K562 (cell line): ENCODE results near the gene KRTAP5-7. TPM values are rescaled to one million over a fixed set of nuclear protein-coding genes. Genes with fewer than 3 reads are reported as not detected.

ENCODE experiments used
- ATAC-seq: fragments of 200-7000 bp; cut with Tn5 transposase; 3 replicates; pipeline ENCODE4 v1.9.1; 2020; ENCODE audit warnings: moderate library complexity
- BruUV-seq: library from RNA; stranded (reverse); fragments of 400-500 nt; replicated peaks from 2 replicates; lab custom pipeline; 2021; lab: Mats Ljungman, UMichigan
- CTCF ChIA-PET: fragments of 300-600 bp; formaldehyde crosslinking; extraction: SDS; loops from one replicate; lab custom pipeline; 2021; ENCODE audit warnings: low intra/inter-chr PET ratio; lab: Yijun Ruan, JAX
- POLR2A ChIA-PET: fragments of 300-600, 350-650 bp; sonication (Branson Sonifier 250); formaldehyde crosslinking; extraction: SDS; loops from one replicate; lab custom pipeline; 2021; ENCODE audit warnings: antibody characterized with exemption, inconsistent platforms; lab: Yijun Ruan, JAX
- DNase-seq, 4 experiments: peaks; one replicate each; pipeline versions ENCODE4 v3.0.0 to v3.0.0-alpha.2; 2011 to 2018; ENCODE audit warnings: low spot score in 3 of 4, mixed read lengths in 3 of 4; ENCODE audit errors: extremely low read depth in 1 of 4
- FAIRE-seq: peaks from 2 replicates; lab custom pipeline; 2011; peaks lifted over from hg19 to GRCh38; lab: Jason Lieb, UNC
- H2AFZ ChIP-seq: 2 replicates; pipeline ENCODE4 v1.6.0; 2011; ENCODE audit warnings: low read depth, low read length, control low read depth, inconsistent platforms
- H3K27ac ChIP-seq: fragments of 200-600 bp; 3 replicates; pipeline ENCODE4 v1.8.0; 2011; ENCODE audit warnings: low read depth, mild to moderate bottlenecking, control low read depth, inconsistent platforms, low read length, moderate library complexity, mixed read lengths; ENCODE audit errors: extremely low read depth
- H3K27me3 ChIP-seq, 2 experiments: fragments of 300-600 bp in 1 of 2; 2 replicates in 1 of 2; 3 replicates in 1 of 2; pipeline versions ENCODE4 v1.6.0 to v1.8.0; 2011; ENCODE audit warnings: inconsistent platforms in 2 of 2, low read length in 2 of 2, mild to moderate bottlenecking in 1 of 2, mixed read lengths in 1 of 2, moderate library complexity in 1 of 2; ENCODE audit not compliant: control insufficient read depth in 2 of 2, insufficient read depth in 2 of 2
- H3K36me3 ChIP-seq: fragments of 300-600 bp; 3 replicates; pipeline ENCODE4 v1.8.0; 2011; ENCODE audit warnings: mild to moderate bottlenecking, low read length, inconsistent platforms; ENCODE audit not compliant: control insufficient read depth, insufficient read depth
- H3K4me1 ChIP-seq, 2 experiments: fragments of 200-600 bp in 1 of 2; replicated peaks in 1 of 2; 2 replicates in 1 of 2; 3 replicates in 1 of 2; pipeline versions ENCODE4 v1.5.1 to v1.8.0; 2011; ENCODE audit warnings: inconsistent platforms in 2 of 2, low read length in 2 of 2, mild to moderate bottlenecking in 1 of 2, mixed read lengths in 1 of 2, moderate library complexity in 1 of 2; ENCODE audit not compliant: control insufficient read depth in 2 of 2, insufficient read depth in 2 of 2
- H3K4me2 ChIP-seq: 2 replicates; pipeline ENCODE4 v1.6.1; 2011; ENCODE audit warnings: low read length, control low read depth, inconsistent platforms, mixed read lengths; ENCODE audit not compliant: insufficient read depth
- H3K4me3 ChIP-seq: fragments of 200-600 bp; sonication (generic), shearing (Covaris generic); 2 replicates; pipeline ENCODE4 v1.5.1; 2016; ENCODE audit warnings: control low read depth, inconsistent platforms
- H3K79me2 ChIP-seq: fragments of 200-600 bp; 3 replicates; pipeline ENCODE4 v1.8.0; 2011; ENCODE audit warnings: low read length, inconsistent platforms; ENCODE audit not compliant: control insufficient read depth, insufficient read depth
- H3K9ac ChIP-seq, 2 experiments: 2 replicates each; pipeline versions ENCODE4 v1.6.0 to v1.6.1; 2011; ENCODE audit warnings: low read depth in 2 of 2, low read length in 2 of 2, control low read depth in 1 of 2, inconsistent platforms in 1 of 2, mild to moderate bottlenecking in 1 of 2, mixed read lengths in 1 of 2; ENCODE audit not compliant: insufficient read depth in 1 of 2
- H3K9me1 ChIP-seq: one replicate; pipeline ENCODE4 v1.6.0; 2011; ENCODE audit warnings: inconsistent platforms, mild to moderate bottlenecking, low read length, moderate library complexity; ENCODE audit not compliant: control insufficient read depth, insufficient read depth
- H3K9me3 ChIP-seq: replicated peaks from 2 replicates; pipeline ENCODE4 v1.5.1; 2011; ENCODE audit warnings: low read depth, low read length, inconsistent platforms; ENCODE audit not compliant: control insufficient read depth, insufficient read depth
- H4K20me1 ChIP-seq: replicated peaks from 2 replicates; pipeline ENCODE4 v1.6.1; 2011; ENCODE audit warnings: low read length, inconsistent platforms, mixed read lengths; ENCODE audit not compliant: control insufficient read depth, insufficient read depth
- HNRNPH1 ChIP-seq: fragments of 200-400 bp; formaldehyde crosslinking; optimal IDR thresholded peaks from 2 replicates; pipeline ENCODE3; 2017; ENCODE audit warnings: low read depth, mild to moderate bottlenecking, low read length, moderate library complexity
- MAFK ChIP-seq: IDR thresholded peaks from 2 replicates; pipeline ENCODE4 v1.6.1; 2011; ENCODE audit warnings: low read length, improper control_type of control experiment
- MXI1 ChIP-seq: IDR thresholded peaks from 2 replicates; pipeline ENCODE4 v1.6.1; 2011; ENCODE audit warnings: low read depth, mild to moderate bottlenecking, improper control_type of control experiment, low read length
- RNF2 ChIP-seq: sonication (generic); IDR thresholded peaks from 2 replicates; pipeline ENCODE4 v1.6.1; 2016
- ZBTB8A ChIP-seq: fragments of 450-650 bp; IDR thresholded peaks from 2 replicates; pipeline ENCODE4 v1.6.1; 2018; ENCODE audit warnings: mild to moderate bottlenecking, moderate library complexity; ENCODE audit not compliant: partially characterized antibody
- ZNF133 ChIP-seq: fragments of 250-450 bp; sonication (Bioruptor Pico); IDR thresholded peaks from 2 replicates; pipeline ENCODE4 v1.4.0; 2020; ENCODE audit warnings: mild to moderate bottlenecking
- WGBS: fragments of 100-300 bp; shearing (Covaris generic); methylation state at CpG from one replicate; pipeline ENCODE4 v1.1.6; 2016; ENCODE audit warnings: low coverage, mixed read lengths; ENCODE audit not compliant: insufficient coverage; ENCODE audit errors: missing lambda C conversion rate; 5-methylcytosine and 5-hydroxymethylcytosine counted together
- in situ Hi-C: fragments of 300-500 bp; cut with MboI; formaldehyde crosslinking; loops from 4 replicates; pipeline ENCODE4 v1.15.0; 2018; ENCODE audit warnings: inconsistent platforms, mixed read lengths
- intact Hi-C: fragments of 100-400 bp; cut with micrococcal nuclease; formaldehyde crosslinking; loops from 2 replicates; pipeline ENCODE4 v1.14.2; 2022
- polyA plus RNA-seq, 8 experiments: library from polyadenylated mRNA; depleted of rRNA in 4 of 8; stranded (reverse) in 5 of 8; unstranded in 3 of 8; fragments of >200 nt; fragmentation: Nextera tagmentation in 2 of 8; fragmentation: Illumina TruSeq in 1 of 8; extraction: Ambion mirVana in 2 of 8; extraction: Trizol in 1 of 8; gene quantifications; 2 replicates each; pipeline versions ENCODE4 v1.2.1 to v1.2.3, GENCODE V29; 2011 to 2014; ENCODE audit warnings: inconsistent platforms in 1 of 8, missing spikeins in 1 of 8
- total RNA-seq, 7 experiments: library from RNA; depleted of rRNA in 6 of 7; stranded (reverse); fragments of >200 nt in 6 of 7; fragmentation: Illumina TruSeq in 2 of 7; extraction: Trizol in 2 of 7; gene quantifications; 2 replicates each; pipeline versions ENCODE4 v1.2.1 to v1.2.3, GENCODE V29; 2011 to 2021; ENCODE audit warnings: low replicate concordance in 1 of 7
- TF ChIP-seq, protein P1 (sequence below): sonication (generic); formaldehyde crosslinking; IDR thresholded peaks from 2 replicates; pipeline ENCODE4 v1.5.0; 2020; ENCODE audit warnings: missing genetic modification reagents

KRTAP5-7 gene
- total and polyA plus RNA-seq, 9 of the 15 experiments (the other 6 are each of a cell fraction or from before 2014, with no cell fraction given): not detected

DNA sequence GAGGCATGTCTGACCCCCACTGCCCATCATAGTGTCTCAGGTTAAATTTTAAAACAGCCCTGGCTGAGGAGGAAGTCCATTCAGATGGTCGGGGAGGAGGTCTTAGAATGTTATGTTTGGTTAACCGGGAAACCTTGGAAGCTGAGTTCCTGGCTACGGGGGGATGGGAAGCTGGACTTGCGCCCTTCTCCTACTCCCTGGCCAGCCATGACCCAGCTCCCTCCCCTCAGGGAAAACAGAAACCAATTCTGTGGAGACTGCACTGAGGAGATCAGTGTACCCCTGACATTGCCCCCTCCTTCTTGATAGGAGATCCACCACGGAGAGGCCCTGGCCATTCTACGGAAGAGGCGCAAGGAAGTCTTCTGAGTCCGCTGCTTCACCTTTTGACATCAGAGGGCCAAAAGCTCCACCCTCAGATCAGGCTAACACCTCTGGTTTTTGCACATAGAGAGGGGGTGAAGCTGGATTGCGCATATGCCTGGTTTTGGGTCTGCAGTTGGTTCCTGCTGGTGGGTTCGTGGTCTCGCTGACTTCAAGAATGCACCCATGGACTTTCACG, 18.4 kb downstream of the KRTAP5-7 start (continued):
- TF ChIP-seq, protein P1, sequence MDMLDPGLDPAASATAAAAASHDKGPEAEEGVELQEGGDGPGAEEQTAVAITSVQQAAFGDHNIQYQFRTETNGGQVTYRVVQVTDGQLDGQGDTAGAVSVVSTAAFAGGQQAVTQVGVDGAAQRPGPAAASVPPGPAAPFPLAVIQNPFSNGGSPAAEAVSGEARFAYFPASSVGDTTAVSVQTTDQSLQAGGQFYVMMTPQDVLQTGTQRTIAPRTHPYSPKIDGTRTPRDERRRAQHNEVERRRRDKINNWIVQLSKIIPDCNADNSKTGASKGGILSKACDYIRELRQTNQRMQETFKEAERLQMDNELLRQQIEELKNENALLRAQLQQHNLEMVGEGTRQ (CRISPR knock-in tag): no peak
- TF ChIP-seq ZBTB8A: no peak
- TF ChIP-seq RNF2: no peak
- no peak for TF ChIP-seq MXI1
- TF ChIP-seq, all 486 proteins: peak for 0

DNA sequence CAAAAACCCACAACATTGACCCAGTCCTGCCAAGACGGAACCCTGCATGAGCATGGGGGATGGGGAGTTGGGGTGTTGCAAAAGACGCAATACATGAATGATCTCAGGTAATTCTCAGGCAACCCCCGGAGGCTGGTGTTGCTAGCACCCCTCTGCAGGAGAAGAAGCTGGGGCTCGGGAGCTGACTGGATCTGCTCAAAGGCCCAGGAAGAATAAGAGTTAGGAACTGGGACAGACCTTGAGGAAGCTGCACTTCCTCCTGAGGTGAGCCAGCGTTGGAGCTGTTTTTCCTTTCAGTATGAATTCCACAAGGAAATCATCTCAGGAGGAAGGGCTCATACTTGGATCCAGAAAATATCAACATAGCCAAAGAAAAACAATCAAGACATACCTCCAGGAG, 21.1 kb downstream of the KRTAP5-7 start, which contains the start of gene KRTAP5-9:
TSS of gene KRTAP5-9 (plus strand) at position 301 of the 400 bp plus-strand sequence. CDS start 238 bp downstream, outside the sequence.
- in situ Hi-C loops (no loop called here), intact Hi-C loops (no loop called here)
- H3K9ac ChIP-seq: no peak within 1 kb of the TSS
- no TSS peak for BruUV-seq
- FAIRE-seq (no peak), DNase-seq (no peak), ATAC-seq (no peak)
- H3K79me2 ChIP-seq: no peaks in the 10 kb centered on the region
- ChIA-PET CTCF (no interaction called here), POLR2A (no interaction called here)
- TF ChIP-seq ZNF133 (CRISPR knock-in tag) (no peak), MAFK (no peak), HNRNPH1 (no peak)
- no peaks in the 10 kb centered on the region for H4K20me1 ChIP-seq
- no peaks in the 10 kb centered on the region for H3K36me3 ChIP-seq
- 0% methylated on average over 5 of the region's 5 CpGs for WGBS
- peaks cover 27 to 60% of the 10 kb centered on the region in 2 experiments for H3K27me3 ChIP-seq
- no peak within 1 kb of the TSS for H3K4me3 ChIP-seq
- H3K9me3 ChIP-seq: no peaks in the 10 kb centered on the region
- no peak within 1 kb of the TSS for H3K27ac ChIP-seq
- H3K4me2 ChIP-seq: no peak within 1 kb of the TSS
- H3K9me1 ChIP-seq: no peaks in the 10 kb centered on the region
- no peak within 1 kb of the TSS for H2AFZ ChIP-seq
- H3K4me1 ChIP-seq: peaks cover 0 to 4% of the 10 kb centered on the region in 2 experiments; a peak in 1 of 5 replicates
